Adrenal gland (tissue), 5 donors: Measurements from ENCODE around the gene INPP4B.

Source experiments
- POLR2A ChIP-seq, 2 donors: fragments of 450-650 bp; IDR thresholded peaks; one replicate each; pipeline ENCODE4 v1.6.1; 2017; ENCODE audit warnings: antibody characterized with exemption in 2 of 2, mild to moderate bottlenecking in 2 of 2, moderate library complexity in 1 of 2
- TF ChIP-seq, protein P1 (sequence below), 6 experiments: fragments of 450-650 bp in 4 of 6; fragments of 200-600 bp in 2 of 6; sonication (generic) in 1 of 6; IDR thresholded peaks; 1 replicate in 5 of 6; 2 replicates in 1 of 6; pipeline versions ENCODE4 v1.5.1 to v1.8.0; 2016 to 2021; ENCODE audit warnings: antibody characterized with exemption in 6 of 6, mild to moderate bottlenecking in 2 of 6, moderate library complexity in 1 of 6
- donor health status: DM: no; HTN: no; CAD: no.

DNA sequence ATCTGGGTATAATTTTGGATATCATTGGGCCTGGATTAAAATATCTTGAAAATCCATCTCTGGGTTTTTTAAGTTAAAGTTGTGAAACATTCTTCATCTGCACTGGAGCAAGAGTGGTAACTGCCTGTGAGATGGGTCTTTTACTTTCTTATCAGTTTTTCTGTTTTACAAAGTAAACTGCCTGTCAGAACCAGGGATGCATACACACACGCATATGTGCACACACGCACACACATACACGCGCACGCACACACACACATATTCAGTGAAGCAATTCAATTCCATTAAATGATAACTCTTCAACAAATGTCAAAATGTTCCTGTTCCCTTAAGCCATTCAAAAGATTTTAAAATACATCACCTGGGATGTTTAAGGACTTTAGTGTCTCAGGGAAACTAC is 515.8 kb downstream of the INPP4B start:
- TF ChIP-seq, protein P1, sequence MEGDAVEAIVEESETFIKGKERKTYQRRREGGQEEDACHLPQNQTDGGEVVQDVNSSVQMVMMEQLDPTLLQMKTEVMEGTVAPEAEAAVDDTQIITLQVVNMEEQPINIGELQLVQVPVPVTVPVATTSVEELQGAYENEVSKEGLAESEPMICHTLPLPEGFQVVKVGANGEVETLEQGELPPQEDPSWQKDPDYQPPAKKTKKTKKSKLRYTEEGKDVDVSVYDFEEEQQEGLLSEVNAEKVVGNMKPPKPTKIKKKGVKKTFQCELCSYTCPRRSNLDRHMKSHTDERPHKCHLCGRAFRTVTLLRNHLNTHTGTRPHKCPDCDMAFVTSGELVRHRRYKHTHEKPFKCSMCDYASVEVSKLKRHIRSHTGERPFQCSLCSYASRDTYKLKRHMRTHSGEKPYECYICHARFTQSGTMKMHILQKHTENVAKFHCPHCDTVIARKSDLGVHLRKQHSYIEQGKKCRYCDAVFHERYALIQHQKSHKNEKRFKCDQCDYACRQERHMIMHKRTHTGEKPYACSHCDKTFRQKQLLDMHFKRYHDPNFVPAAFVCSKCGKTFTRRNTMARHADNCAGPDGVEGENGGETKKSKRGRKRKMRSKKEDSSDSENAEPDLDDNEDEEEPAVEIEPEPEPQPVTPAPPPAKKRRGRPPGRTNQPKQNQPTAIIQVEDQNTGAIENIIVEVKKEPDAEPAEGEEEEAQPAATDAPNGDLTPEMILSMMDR (IDR thresholded peaks at IDR 0.05) = no peak
- no peak for TF ChIP-seq POLR2A (IDR thresholded peaks at IDR 0.05)
